B cell (primary cell): ENCODE measurements around the gene CCT8L2.
"Not testable (repeated sequence)": the region's sequence is repeated elsewhere in the genome, so short reads cannot be mapped to it uniquely, and the experiment has no call there.

Experiments
- EZH2 ChIP-seq: IDR thresholded peaks from 2 replicates; pipeline ENCODE4 v1.6.1; 2012; ENCODE audit warnings: borderline replicate concordance, low read depth, mild to moderate bottlenecking, moderate library complexity, low read length; ENCODE audit not compliant: insufficient read depth, poor library complexity, severe bottlenecking
- TF ChIP-seq, protein P1 (sequence below): fragments of 200-600 bp; IDR thresholded peaks from one replicate; pipeline ENCODE4 v1.8.0; 2022; ENCODE audit warnings: antibody characterized with exemption, mild to moderate bottlenecking

DNA sequence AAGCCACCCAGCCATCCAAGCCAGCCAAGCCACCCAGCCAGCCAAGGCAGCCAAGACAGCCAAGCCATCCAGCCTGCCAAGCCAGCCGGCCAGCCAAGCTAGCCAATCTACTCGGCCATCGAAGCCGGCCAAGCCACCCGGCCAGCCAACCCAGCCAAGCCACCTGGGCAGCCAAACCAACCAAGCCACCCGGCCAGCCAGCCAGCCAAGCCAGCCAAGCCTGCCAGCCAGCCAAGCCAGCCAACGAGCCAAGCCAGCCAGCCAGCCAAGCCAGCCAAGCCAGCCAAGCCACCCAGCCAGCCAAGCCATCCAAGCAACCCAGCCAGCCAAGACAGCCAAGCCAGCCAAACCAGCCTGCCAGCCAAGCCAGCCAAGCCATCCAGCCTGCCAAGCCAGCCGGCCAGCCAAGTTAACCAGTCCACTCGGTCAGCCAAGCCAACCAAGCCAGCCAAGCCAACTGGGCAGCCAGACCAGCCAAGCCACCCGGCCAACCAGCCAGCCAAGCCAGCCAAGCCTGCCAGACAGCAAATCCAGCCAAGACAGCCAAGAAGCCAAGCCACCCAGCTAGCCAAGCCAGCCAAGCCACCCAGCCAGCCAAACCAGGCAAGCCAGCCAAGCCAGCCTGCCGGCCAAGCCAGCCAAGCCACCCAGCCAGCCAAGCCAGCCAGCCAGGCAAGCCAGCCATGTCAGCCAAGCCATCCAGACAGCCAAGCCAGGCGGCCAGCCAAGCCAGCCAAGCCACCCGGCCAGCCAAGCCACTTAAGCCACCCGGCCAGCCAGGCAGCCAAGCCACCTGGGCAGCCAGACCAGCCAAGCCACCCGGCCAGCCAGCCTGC lies 26.8 kb downstream of the CCT8L2 start:
- TF ChIP-seq, protein P1, sequence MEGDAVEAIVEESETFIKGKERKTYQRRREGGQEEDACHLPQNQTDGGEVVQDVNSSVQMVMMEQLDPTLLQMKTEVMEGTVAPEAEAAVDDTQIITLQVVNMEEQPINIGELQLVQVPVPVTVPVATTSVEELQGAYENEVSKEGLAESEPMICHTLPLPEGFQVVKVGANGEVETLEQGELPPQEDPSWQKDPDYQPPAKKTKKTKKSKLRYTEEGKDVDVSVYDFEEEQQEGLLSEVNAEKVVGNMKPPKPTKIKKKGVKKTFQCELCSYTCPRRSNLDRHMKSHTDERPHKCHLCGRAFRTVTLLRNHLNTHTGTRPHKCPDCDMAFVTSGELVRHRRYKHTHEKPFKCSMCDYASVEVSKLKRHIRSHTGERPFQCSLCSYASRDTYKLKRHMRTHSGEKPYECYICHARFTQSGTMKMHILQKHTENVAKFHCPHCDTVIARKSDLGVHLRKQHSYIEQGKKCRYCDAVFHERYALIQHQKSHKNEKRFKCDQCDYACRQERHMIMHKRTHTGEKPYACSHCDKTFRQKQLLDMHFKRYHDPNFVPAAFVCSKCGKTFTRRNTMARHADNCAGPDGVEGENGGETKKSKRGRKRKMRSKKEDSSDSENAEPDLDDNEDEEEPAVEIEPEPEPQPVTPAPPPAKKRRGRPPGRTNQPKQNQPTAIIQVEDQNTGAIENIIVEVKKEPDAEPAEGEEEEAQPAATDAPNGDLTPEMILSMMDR = not testable (repeated sequence)
- not testable (repeated sequence) for TF ChIP-seq EZH2
